Measurements from ENCODE around the gene CDK4. TPM values are rescaled to one million over a fixed set of nuclear protein-coding genes. Genes with fewer than 3 reads are reported as not detected.
"Not testable (repeated sequence)": the region's sequence is repeated elsewhere in the genome, so short reads cannot be mapped to it uniquely, and the experiment has no call there.

Gene CDK4
- polyA plus RNA-seq, 1 donor (not counting 4 experiments of a cell fraction or from before 2014, with no cell fraction given): 146 TPM

DNA sequence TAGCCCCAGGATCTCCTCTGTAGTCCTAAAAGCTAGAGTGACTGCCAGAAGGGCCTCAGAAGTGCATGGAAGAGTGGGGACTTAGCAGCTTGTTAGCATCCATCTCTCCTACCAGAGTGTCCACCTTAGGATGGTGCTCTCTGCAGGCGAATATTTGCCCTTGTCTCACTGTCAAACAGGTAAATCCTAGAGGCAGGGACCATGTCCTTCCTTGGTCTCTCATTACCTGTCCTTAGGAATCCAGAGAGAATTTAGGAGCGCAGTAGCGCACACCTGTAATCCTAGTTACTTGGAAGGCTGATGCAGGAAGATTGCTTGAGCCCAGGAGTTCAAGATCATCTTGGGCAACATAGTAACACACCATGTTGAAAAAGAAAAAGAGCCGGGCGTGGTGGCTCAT is 35.0 kb downstream of the CDK4 start:
- H3K27me3 ChIP-seq (ENCODE audit: control insufficient read depth, extremely low read depth, insufficient read depth, low read length): no peaks in the 10 kb centered on the region
- FAIRE-seq (no peak), DNase-seq (ENCODE audit: low read depth, low spot score) (no peak)
- H3K9me3 ChIP-seq (ENCODE audit: control insufficient read depth, low read depth, low read length): no peaks in the 10 kb centered on the region
- no peak overlapping the region for H3K4me3 ChIP-seq (ENCODE audit: control insufficient read depth in 2 of 3, extremely low read depth in 1 of 3, insufficient read depth in 2 of 3, low read depth in 1 of 3, low read length in 3 of 3)
- dilution Hi-C loops (cut with MboI; ENCODE audit: extremely low pct_ligation_motif_present, low sequenced_read_pairs): no loop called here
- no peak for TF ChIP-seq EZH2 (IDR thresholded peaks at IDR 0.05; ENCODE audit: low read length)
- no peak overlapping the region for H3K9ac ChIP-seq (ENCODE audit: control insufficient read depth, extremely low read depth, insufficient read depth, low read length)
- H3K36me3 ChIP-seq (ENCODE audit: control insufficient read depth in 2 of 2, extremely low read depth in 1 of 2, insufficient read depth in 2 of 2, low read length in 2 of 2): peaks cover 9 to 16% of the 10 kb centered on the region in 2 experiments
- H3K4me1 ChIP-seq (ENCODE audit: control insufficient read depth, extremely low read depth, insufficient read depth, low read length): no peaks in the 10 kb centered on the region
- no peak overlapping the region for H3K27ac ChIP-seq (ENCODE audit: control insufficient read depth, insufficient read depth, low read length)
- H3K9me1 ChIP-seq (ENCODE audit: control insufficient read depth, extremely low read depth, insufficient read depth, low read length): no peaks in the 10 kb centered on the region
- H3K79me2 ChIP-seq (ENCODE audit: control insufficient read depth, insufficient read depth, low read length): no peaks in the 10 kb centered on the region
- H3K4me2 ChIP-seq (ENCODE audit: control insufficient read depth, extremely low read depth, insufficient read depth, low read depth, low read length): no peak overlapping the region
- no peaks in the 10 kb centered on the region for H4K20me1 ChIP-seq (ENCODE audit: control insufficient read depth, extremely low read depth, insufficient read depth, low read length)
- no peak overlapping the region for H2AFZ ChIP-seq (ENCODE audit: control insufficient read depth, low read length)

- dilution Hi-C loops (cut with MboI; ENCODE audit: extremely low pct_ligation_motif_present, low sequenced_read_pairs): no loop called here
- Histone ChIP-seq H3K4me1 (ENCODE audit: control insufficient read depth, extremely low read depth, insufficient read depth, low read length) (no peaks in the 10 kb centered on the region), H3K27me3 (ENCODE audit: control insufficient read depth, extremely low read depth, insufficient read depth, low read length) (no peaks in the 10 kb centered on the region), H2AFZ (ENCODE audit: control insufficient read depth, low read length) (no peak overlapping the region), H3K27ac (ENCODE audit: control insufficient read depth, insufficient read depth, low read length) (no peak overlapping the region), H3K9me3 (ENCODE audit: control insufficient read depth, low read depth, low read length) (no peaks in the 10 kb centered on the region), H3K4me2 (ENCODE audit: control insufficient read depth, extremely low read depth, insufficient read depth, low read depth, low read length) (no peak overlapping the region), H3K36me3 (ENCODE audit: control insufficient read depth in 2 of 2, extremely low read depth in 1 of 2, insufficient read depth in 2 of 2, low read length in 2 of 2) (peaks cover 9 to 15% of the 10 kb centered on the region in 2 experiments), H3K9me1 (ENCODE audit: control insufficient read depth, extremely low read depth, insufficient read depth, low read length) (no peaks in the 10 kb centered on the region), H3K4me3 (ENCODE audit: control insufficient read depth in 2 of 3, extremely low read depth in 1 of 3, insufficient read depth in 2 of 3, low read depth in 1 of 3, low read length in 3 of 3) (no peak overlapping the region), H3K9ac (ENCODE audit: control insufficient read depth, extremely low read depth, insufficient read depth, low read length) (no peak overlapping the region), H4K20me1 (ENCODE audit: control insufficient read depth, extremely low read depth, insufficient read depth, low read length) (no peaks in the 10 kb centered on the region), H3K79me2 (ENCODE audit: control insufficient read depth, insufficient read depth, low read length) (no peaks in the 10 kb centered on the region)
- TF ChIP-seq CTCF (optimal IDR thresholded peaks at IDR 0.05 in 1 of 3, IDR thresholded peaks at IDR 0.05 in 1 of 3, conservative IDR thresholded peaks at IDR 0.05 in 1 of 3; ENCODE audit: extremely low read depth in 1 of 3, insufficient read depth in 2 of 3, low read length in 3 of 3): no peak
- TF ChIP-seq EZH2 (IDR thresholded peaks at IDR 0.05; ENCODE audit: low read length): no peak
- DNase-seq (ENCODE audit: low read depth, low spot score): no peak
- no peak for FAIRE-seq
These were observed 35.8 kb downstream of the CDK4 start for GRCh38 chr12:57716305-57716704.

- DNase-seq (ENCODE audit: low read depth, low spot score) (no peak), FAIRE-seq (no peak)
- dilution Hi-C loops (cut with MboI; ENCODE audit: extremely low pct_ligation_motif_present, low sequenced_read_pairs): no loop called here
- Histone ChIP-seq H3K27ac (ENCODE audit: control insufficient read depth, insufficient read depth, low read length) (no peak overlapping the region), H4K20me1 (ENCODE audit: control insufficient read depth, extremely low read depth, insufficient read depth, low read length) (no peaks in the 10 kb centered on the region), H2AFZ (ENCODE audit: control insufficient read depth, low read length) (no peak overlapping the region), H3K9ac (ENCODE audit: control insufficient read depth, extremely low read depth, insufficient read depth, low read length) (no peak overlapping the region), H3K4me3 (ENCODE audit: control insufficient read depth in 2 of 3, extremely low read depth in 1 of 3, insufficient read depth in 2 of 3, low read depth in 1 of 3, low read length in 3 of 3) (no peak overlapping the region), H3K27me3 (ENCODE audit: control insufficient read depth, extremely low read depth, insufficient read depth, low read length) (no peaks in the 10 kb centered on the region), H3K36me3 (ENCODE audit: control insufficient read depth in 2 of 2, extremely low read depth in 1 of 2, insufficient read depth in 2 of 2, low read length in 2 of 2) (peaks cover 9 to 14% of the 10 kb centered on the region in 2 experiments), H3K4me1 (ENCODE audit: control insufficient read depth, extremely low read depth, insufficient read depth, low read length) (no peaks in the 10 kb centered on the region), H3K4me2 (ENCODE audit: control insufficient read depth, extremely low read depth, insufficient read depth, low read depth, low read length) (no peak overlapping the region), H3K9me1 (ENCODE audit: control insufficient read depth, extremely low read depth, insufficient read depth, low read length) (no peaks in the 10 kb centered on the region), H3K79me2 (ENCODE audit: control insufficient read depth, insufficient read depth, low read length) (no peaks in the 10 kb centered on the region), H3K9me3 (ENCODE audit: control insufficient read depth, low read depth, low read length) (no peaks in the 10 kb centered on the region)
- TF ChIP-seq CTCF (optimal IDR thresholded peaks at IDR 0.05 in 1 of 3, IDR thresholded peaks at IDR 0.05 in 1 of 3, conservative IDR thresholded peaks at IDR 0.05 in 1 of 3; ENCODE audit: extremely low read depth in 1 of 3, insufficient read depth in 2 of 3, low read length in 3 of 3) (no peak), EZH2 (IDR thresholded peaks at IDR 0.05; ENCODE audit: low read length) (no peak)
These were observed 36.3 kb downstream of the CDK4 start for GRCh38 chr12:57715786-57716185.

DNA sequence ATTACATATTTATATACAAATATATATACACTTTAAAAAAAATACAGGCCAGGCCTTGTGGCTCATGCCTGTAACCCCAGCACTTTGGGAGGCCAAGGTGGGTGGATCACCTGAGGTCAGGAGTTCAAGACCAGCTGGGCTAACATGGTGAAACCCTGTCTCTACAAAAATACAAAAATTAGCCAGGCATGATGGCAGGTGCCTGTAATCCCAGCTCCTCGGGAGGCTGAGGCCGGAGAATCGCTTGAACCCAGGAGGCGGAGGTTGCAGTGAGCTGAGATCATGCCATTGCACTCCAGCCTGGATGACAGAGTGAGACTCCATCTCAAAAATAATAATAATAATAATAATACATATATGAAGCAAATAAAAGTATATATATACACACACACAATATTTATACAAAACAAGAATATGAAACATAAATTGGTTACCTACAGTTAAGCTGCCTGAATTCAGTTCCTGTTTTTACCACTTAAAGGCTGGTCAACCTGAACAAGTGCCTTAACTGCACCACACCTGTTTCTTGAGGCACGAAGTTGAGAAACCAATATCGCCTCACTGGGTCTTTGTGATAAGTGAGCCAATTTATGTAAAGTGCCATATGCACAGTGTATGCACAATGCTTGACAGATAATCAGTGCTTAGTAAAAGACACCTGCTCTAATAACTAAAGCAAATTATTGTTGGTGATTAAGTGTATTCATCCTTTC is 36.9 kb downstream of the CDK4 start:
- H3K27me3 ChIP-seq (ENCODE audit: control insufficient read depth, extremely low read depth, insufficient read depth, low read length); H3K4me3 ChIP-seq (ENCODE audit: control insufficient read depth in 2 of 3, extremely low read depth in 1 of 3, insufficient read depth in 2 of 3, low read depth in 1 of 3, low read length in 3 of 3); H4K20me1 ChIP-seq (ENCODE audit: control insufficient read depth, extremely low read depth, insufficient read depth, low read length); H3K4me1 ChIP-seq (ENCODE audit: control insufficient read depth, extremely low read depth, insufficient read depth, low read length); FAIRE-seq; DNase-seq (ENCODE audit: low read depth, low spot score); dilution Hi-C loops (cut with MboI; ENCODE audit: extremely low pct_ligation_motif_present, low sequenced_read_pairs); H3K9me1 ChIP-seq (ENCODE audit: control insufficient read depth, extremely low read depth, insufficient read depth, low read length); H3K4me2 ChIP-seq (ENCODE audit: control insufficient read depth, extremely low read depth, insufficient read depth, low read depth, low read length); H3K9me3 ChIP-seq (ENCODE audit: control insufficient read depth, low read depth, low read length); H3K79me2 ChIP-seq (ENCODE audit: control insufficient read depth, insufficient read depth, low read length); H3K9ac ChIP-seq (ENCODE audit: control insufficient read depth, extremely low read depth, insufficient read depth, low read length); H3K27ac ChIP-seq (ENCODE audit: control insufficient read depth, insufficient read depth, low read length); H2AFZ ChIP-seq (ENCODE audit: control insufficient read depth, low read length): not testable (repeated sequence)
- H3K36me3 ChIP-seq (ENCODE audit: control insufficient read depth in 2 of 2, extremely low read depth in 1 of 2, insufficient read depth in 2 of 2, low read length in 2 of 2): peaks cover 5 to 14% of the 10 kb centered on the region in 2 experiments
